ENCODE measurements around the gene APPBP2. TPM values are rescaled to one million over a fixed set of nuclear protein-coding genes. Genes with fewer than 3 reads are reported as not detected.

APPBP2 gene
- total RNA-seq, 1 experiment from 2014 or later: 44.9 TPM

GRCh38 chr17:60426596-60426995, 99.4 kb downstream of the APPBP2 start:
- Histone ChIP-seq H3K27ac (ENCODE audit: low read depth, low read length, poor library complexity, severe bottlenecking) (no peak overlapping the region), H3K9me3 (ENCODE audit: low read depth, low read length, poor library complexity, severe bottlenecking) (no peaks in the 10 kb centered on the region), H3K36me3 (ENCODE audit: insufficient read depth, low read length, poor library complexity, severe bottlenecking) (no peaks in the 10 kb centered on the region), H3K27me3 (replicated peaks; ENCODE audit: insufficient read depth, low read depth, low read length, poor library complexity) (no peaks in the 10 kb centered on the region), H3K4me3 (ENCODE audit: low read depth, low read length, poor library complexity, severe bottlenecking) (no peak overlapping the region), H3K4me1 (ENCODE audit: insufficient read depth, low read length, poor library complexity, severe bottlenecking) (no peaks in the 10 kb centered on the region)
- no TSS peak for BruUV-seq (replicated peaks)
- no peak for DNase-seq (ENCODE audit: low spot score)
- no peak for TF ChIP-seq EZH2 (IDR thresholded peaks at IDR 0.05; ENCODE audit: borderline replicate concordance, low read depth, low read length, poor library complexity, severe bottlenecking)
- no peak for TF ChIP-seq CTCF (conservative IDR thresholded peaks at IDR 0.05; ENCODE audit: low read depth, low read length)
- ChIA-PET CTCF (no interaction called here), POLR2A (ENCODE audit: low non-redundant PET) (no interaction called here)
- intact Hi-C loops (cut with micrococcal nuclease; ENCODE audit: unreplicated experiment): no loop called here

- Histone ChIP-seq H3K36me3 (ENCODE audit: insufficient read depth, low read length, poor library complexity, severe bottlenecking) (no peaks in the 10 kb centered on the region), H3K27ac (ENCODE audit: low read depth, low read length, poor library complexity, severe bottlenecking) (no peak overlapping the region), H3K4me1 (ENCODE audit: insufficient read depth, low read length, poor library complexity, severe bottlenecking) (no peaks in the 10 kb centered on the region), H3K4me3 (ENCODE audit: low read depth, low read length, poor library complexity, severe bottlenecking) (no peak overlapping the region), H3K27me3 (replicated peaks; ENCODE audit: insufficient read depth, low read depth, low read length, poor library complexity) (no peaks in the 10 kb centered on the region), H3K9me3 (ENCODE audit: low read depth, low read length, poor library complexity, severe bottlenecking) (no peaks in the 10 kb centered on the region)
- no TSS peak for BruUV-seq (replicated peaks)
- no peak for TF ChIP-seq CTCF (conservative IDR thresholded peaks at IDR 0.05; ENCODE audit: low read depth, low read length)
- TF ChIP-seq EZH2 (IDR thresholded peaks at IDR 0.05; ENCODE audit: borderline replicate concordance, low read depth, low read length, poor library complexity, severe bottlenecking): no peak
- intact Hi-C loops (cut with micrococcal nuclease; ENCODE audit: unreplicated experiment): no loop called here
- POLR2A ChIA-PET (ENCODE audit: low non-redundant PET): no interaction called here
- CTCF ChIA-PET: no interaction called here
- no peak for DNase-seq (ENCODE audit: low spot score)
Measured at GRCh38 chr17:60425626-60426025, 100.4 kb downstream of the APPBP2 start.

- Histone ChIP-seq H3K4me1 (ENCODE audit: insufficient read depth, low read length, poor library complexity, severe bottlenecking) (no peaks in the 10 kb centered on the region), H3K36me3 (ENCODE audit: insufficient read depth, low read length, poor library complexity, severe bottlenecking) (no peaks in the 10 kb centered on the region), H3K27ac (ENCODE audit: low read depth, low read length, poor library complexity, severe bottlenecking) (no peak overlapping the region), H3K4me3 (ENCODE audit: low read depth, low read length, poor library complexity, severe bottlenecking) (no peak overlapping the region), H3K27me3 (replicated peaks; ENCODE audit: insufficient read depth, low read depth, low read length, poor library complexity) (no peaks in the 10 kb centered on the region), H3K9me3 (ENCODE audit: low read depth, low read length, poor library complexity, severe bottlenecking) (no peaks in the 10 kb centered on the region)
- no TSS peak for BruUV-seq (replicated peaks)
- intact Hi-C loops (cut with micrococcal nuclease; ENCODE audit: unreplicated experiment): loop anchor here (5.0 kb wide), 1 partner anchor 218 kb away; no protein-coding TSS in a partner anchor
- CTCF ChIA-PET: no interaction called here
- POLR2A ChIA-PET (ENCODE audit: low non-redundant PET): no interaction called here
- no peak for DNase-seq (ENCODE audit: low spot score)
- TF ChIP-seq EZH2 (IDR thresholded peaks at IDR 0.05; ENCODE audit: borderline replicate concordance, low read depth, low read length, poor library complexity, severe bottlenecking) (no peak), CTCF (conservative IDR thresholded peaks at IDR 0.05; ENCODE audit: low read depth, low read length) (no peak)
Measured at GRCh38 chr17:60423865-60424264, 102.2 kb downstream of the APPBP2 start.
